GM12878 (cell line): ENCODE data around the gene TMCC3. TPM values are rescaled to one million over a fixed set of nuclear protein-coding genes. Genes with fewer than 3 reads are reported as not detected.

ENCODE experiments used
- ATAC-seq: fragments of 200-7000 bp; cut with Tn5 transposase; 3 replicates; pipeline ENCODE4 v1.9.1; 2020; ENCODE audit warnings: mild to moderate bottlenecking, moderate library complexity
- BruUV-seq: library from RNA; stranded (reverse); fragments of 400-500 nt; replicated peaks from 2 replicates; lab custom pipeline; 2021; lab: Mats Ljungman, UMichigan
- CTCF ChIA-PET: fragments of 300-600 bp; sonication (Branson Sonifier 250); formaldehyde crosslinking; extraction: SDS; loops from one replicate; lab custom pipeline; 2021; ENCODE audit warnings: inconsistent platforms; lab: Yijun Ruan, JAX
- POLR2A ChIA-PET: fragments of 350-600 bp; formaldehyde crosslinking; extraction: SDS; loops from one replicate; lab custom pipeline; 2021; ENCODE audit warnings: inconsistent platforms; lab: Charles Lee
- RAD21 ChIA-PET: fragments of 300-600 bp; sonication (Branson Sonifier 250); formaldehyde crosslinking; loops from one replicate; lab custom pipeline; 2023; ENCODE audit warnings: antibody characterized with exemption; ENCODE audit not compliant: unreplicated experiment; lab: Charles Lee
- SMC1A ChIA-PET: fragments of 300-600 bp; sonication (Branson Sonifier 250); formaldehyde crosslinking; loops from one replicate; lab custom pipeline; 2023; ENCODE audit not compliant: unreplicated experiment, uncharacterized antibody; lab: Charles Lee
- DNase-seq: peaks from one replicate; pipeline ENCODE4 v3.0.0-alpha.2; 2011; ENCODE audit warnings: low read depth, low spot score
- FAIRE-seq: peaks from 3 replicates; lab custom pipeline; 2011; peaks lifted over from hg19 to GRCh38; lab: Jason Lieb, UNC
- H2AFZ ChIP-seq: 2 replicates; pipeline ENCODE4 v1.6.0; 2011; ENCODE audit warnings: low read depth, low read length, control low read depth; ENCODE audit not compliant: control insufficient read depth
- H3K27ac ChIP-seq: 2 replicates; pipeline ENCODE4 v1.5.1; 2011; ENCODE audit warnings: control low read depth; ENCODE audit not compliant: control insufficient read depth, insufficient read depth
- H3K27me3 ChIP-seq, 2 experiments: replicated peaks in 1 of 2; 2 replicates each; pipeline versions ENCODE4 v1.6.0 to v1.6.1; 2011; ENCODE audit warnings: low read length in 1 of 2; ENCODE audit not compliant: control insufficient read depth in 2 of 2, insufficient read depth in 2 of 2
- H3K36me3 ChIP-seq, 2 experiments: 2 replicates each; pipeline ENCODE4 v1.5.1; 2011; ENCODE audit warnings: low read length in 1 of 2; ENCODE audit not compliant: control insufficient read depth in 2 of 2, insufficient read depth in 2 of 2
- H3K4me1 ChIP-seq: 2 replicates; pipeline ENCODE4 v1.6.1; 2011; ENCODE audit warnings: mild to moderate bottlenecking, low read length, moderate library complexity, mixed read lengths; ENCODE audit not compliant: control insufficient read depth, insufficient read depth
- H3K4me2 ChIP-seq: 2 replicates; pipeline ENCODE4 v1.6.0; 2011; ENCODE audit warnings: control low read depth; ENCODE audit not compliant: control insufficient read depth, insufficient read depth
- H3K4me3 ChIP-seq: fragments of 200-600 bp; sonication (generic); 2 replicates; pipeline ENCODE4 v1.5.1; 2016
- H3K79me2 ChIP-seq: 2 replicates; pipeline ENCODE4 v1.6.0; 2011; ENCODE audit warnings: low read length; ENCODE audit not compliant: control insufficient read depth, insufficient read depth
- H3K9ac ChIP-seq: 2 replicates; pipeline ENCODE4 v1.8.0; 2011; ENCODE audit warnings: low read length, control low read depth, mixed read lengths; ENCODE audit not compliant: control insufficient read depth, insufficient read depth
- H3K9me3 ChIP-seq: replicated peaks from 3 replicates; pipeline ENCODE4 v1.5.1; 2011; ENCODE audit warnings: mild to moderate bottlenecking, low read length; ENCODE audit not compliant: control insufficient read depth, insufficient read depth
- H4K20me1 ChIP-seq: 2 replicates; pipeline ENCODE4 v1.6.0; 2011; ENCODE audit not compliant: control insufficient read depth, insufficient read depth
- ATF3 ChIP-seq: IDR thresholded peaks from 2 replicates; pipeline ENCODE4 v1.6.1; 2011; ENCODE audit warnings: low read depth, mild to moderate bottlenecking, low read length, moderate library complexity, borderline replicate concordance; ENCODE audit errors: extremely low read depth
- BMI1 ChIP-seq: fragments of 450-650 bp; IDR thresholded peaks from 2 replicates; pipeline ENCODE4 v1.6.1; 2016; ENCODE audit warnings: mild to moderate bottlenecking, moderate library complexity, borderline replicate concordance
- EED ChIP-seq: sonication (generic); IDR thresholded peaks from 2 replicates; pipeline ENCODE4 v1.6.1; 2016; ENCODE audit warnings: antibody characterized with exemption, low read depth
- ESRRA ChIP-seq: IDR thresholded peaks from 2 replicates; pipeline ENCODE4 v1.6.1; 2012; ENCODE audit warnings: mild to moderate bottlenecking, low read length, improper control_type of control experiment
- ETV6 ChIP-seq, 2 experiments: fragments of 450-650 bp in 1 of 2; IDR thresholded peaks in 1 of 2; conservative IDR thresholded peaks in 1 of 2; 2 replicates each; pipeline ENCODE4 v1.6.1; 2014; ENCODE audit warnings: antibody characterized with exemption in 1 of 2, borderline replicate concordance in 1 of 2, low read depth in 1 of 2, mild to moderate bottlenecking in 1 of 2, moderate library complexity in 1 of 2
- FOXK2 ChIP-seq: fragments of 450-650 bp; IDR thresholded peaks from 2 replicates; pipeline ENCODE4 v1.6.1; 2017; ENCODE audit warnings: mild to moderate bottlenecking, moderate library complexity
- HDAC2 ChIP-seq: fragments of 200-600 bp; sonication (generic); IDR thresholded peaks from 2 replicates; pipeline ENCODE4 v1.6.1; 2017
- LARP7 ChIP-seq: fragments of 450-650 bp; IDR thresholded peaks from 2 replicates; pipeline ENCODE4 v1.6.1; 2017; ENCODE audit warnings: mild to moderate bottlenecking
- SP1 ChIP-seq: IDR thresholded peaks from one replicate; pipeline ENCODE4 v1.6.1; 2011; ENCODE audit warnings: low read depth, low read length
- USF2 ChIP-seq: IDR thresholded peaks from 2 replicates; pipeline ENCODE4 v1.6.1; 2011; ENCODE audit warnings: low read depth, low read length, improper control_type of control experiment, borderline replicate concordance
- WGBS: methylation state at CpG from one replicate; pipeline ENCODE4 v1.1.6; 2016; ENCODE audit warnings: low lambda C conversion rate; ENCODE audit not compliant: insufficient replicate concordance, insufficient coverage; ENCODE audit errors: missing lambda C conversion rate; 5-methylcytosine and 5-hydroxymethylcytosine counted together
- in situ Hi-C: fragments of 300-500 bp; cut with MboI; formaldehyde crosslinking; loops from 9 replicates; pipeline ENCODE4 v1.14.3; 2018; ENCODE audit warnings: mixed read lengths
- intact Hi-C: fragments of 100-400 bp; cut with micrococcal nuclease; formaldehyde crosslinking; loops from one replicate; pipeline ENCODE4 v1.14.2; 2022; ENCODE audit not compliant: unreplicated experiment
- polyA plus RNA-seq, 11 experiments: library from polyadenylated mRNA; depleted of rRNA in 4 of 11; unstranded in 6 of 11; stranded (reverse) in 5 of 11; fragments of >200 nt; fragmentation: Nextera tagmentation in 4 of 11; fragmentation: Illumina TruSeq in 1 of 11; extraction: Ambion mirVana in 4 of 11; extraction: Trizol in 1 of 11; gene quantifications; 1 replicate in 1 of 11; 2 replicates in 10 of 11; pipeline versions ENCODE4 v1.2.1 to v1.2.3, GENCODE V29; 2011 to 2016; ENCODE audit warnings: inconsistent platforms in 2 of 11, missing spikeins in 2 of 11, low read depth in 1 of 11
- total RNA-seq, 4 experiments: library from RNA; depleted of rRNA in 3 of 4; stranded (reverse); fragments of >200 nt in 3 of 4; fragmentation: Illumina TruSeq in 1 of 4; extraction: Trizol in 1 of 4; gene quantifications; 2 replicates each; pipeline versions ENCODE4 v1.2.1 to v1.2.3, GENCODE V29; 2013 to 2021

Gene TMCC3
- total and polyA plus RNA-seq, 10 of the 15 experiments (the other 5 are each of a cell fraction or from before 2014, with no cell fraction given), result 5.8 to 29.8 (median 12.6) TPM

GRCh38 chr12:94599189-94599588, 51.2 kb downstream of the TMCC3 start:
- TF ChIP-seq ESRRA (no peak), BMI1 (no peak), LARP7 (no peak), SP1 (no peak), ETV6 (conservative IDR thresholded peaks at IDR 0.05 in 1 of 2, IDR thresholded peaks at IDR 0.05 in 1 of 2; ENCODE audit: borderline replicate concordance in 1 of 2, low read depth in 1 of 2) (no peak), ATF3 (no peak), HDAC2 (no peak), FOXK2 (no peak), EED (no peak), USF2 (no peak)
- H3K36me3 ChIP-seq, result peaks cover 0 to 2% of the 10 kb centered on the region in 2 experiments; a peak in 1 of 4 replicates
- H3K9me3 ChIP-seq, result no peaks in the 10 kb centered on the region
- RAD21 ChIA-PET, result interaction anchor here (1.6 kb wide), 1 partner anchor 276 kb away, joined by 4 read pairs; no protein-coding TSS in a partner anchor
- H3K27ac ChIP-seq, result no peak overlapping the region
- WGBS, result 78% methylated on average over 4 of the region's 4 CpGs
- DNase-seq (no peak), FAIRE-seq (no peak), ATAC-seq (no peak)
- no TSS peak for BruUV-seq
- H2AFZ ChIP-seq, result no peak overlapping the region
- POLR2A ChIA-PET, result interaction anchor here (1.0 kb wide), 1 partner anchor 122 kb away, joined by 3 read pairs; no protein-coding TSS in a partner anchor
- H3K4me3 ChIP-seq, result no peak overlapping the region
- H3K27me3 ChIP-seq, result no peaks in the 10 kb centered on the region
- H4K20me1 ChIP-seq, result no peaks in the 10 kb centered on the region
- CTCF ChIA-PET, result interaction anchor here (0.6 kb wide), 1 partner anchor 109 kb away, joined by 4 read pairs; no protein-coding TSS in a partner anchor
- SMC1A ChIA-PET, result interaction anchor here (0.7 to 1.1 kb wide), 3 partner anchors 9 to 276 kb away, joined by 3 read pairs; no protein-coding TSS in a partner anchor
- intact Hi-C loops, result no loop called here
- H3K4me1 ChIP-seq, result peaks cover 8% of the 10 kb centered on the region
- in situ Hi-C loops, result no loop called here
- no peak overlapping the region for H3K9ac ChIP-seq
- no peak overlapping the region for H3K4me2 ChIP-seq
- H3K79me2 ChIP-seq, result no peaks in the 10 kb centered on the region
